Stimulated activated CD8-positive, alpha-beta memory T cell treated with anti-CD3 and anti-CD28 coated beads, Interleukin-7, amount 100 ng/mL, for 4 hours (primary cell): ENCODE measurements around the gene HOXB6.

Source experiments
- DNase-seq, 2 donors: peaks; one replicate each; pipeline ENCODE4 v3.0.0-alpha.2; 2020; ENCODE audit warnings: low read depth in 2 of 2

Gene HOXB6

DNA sequence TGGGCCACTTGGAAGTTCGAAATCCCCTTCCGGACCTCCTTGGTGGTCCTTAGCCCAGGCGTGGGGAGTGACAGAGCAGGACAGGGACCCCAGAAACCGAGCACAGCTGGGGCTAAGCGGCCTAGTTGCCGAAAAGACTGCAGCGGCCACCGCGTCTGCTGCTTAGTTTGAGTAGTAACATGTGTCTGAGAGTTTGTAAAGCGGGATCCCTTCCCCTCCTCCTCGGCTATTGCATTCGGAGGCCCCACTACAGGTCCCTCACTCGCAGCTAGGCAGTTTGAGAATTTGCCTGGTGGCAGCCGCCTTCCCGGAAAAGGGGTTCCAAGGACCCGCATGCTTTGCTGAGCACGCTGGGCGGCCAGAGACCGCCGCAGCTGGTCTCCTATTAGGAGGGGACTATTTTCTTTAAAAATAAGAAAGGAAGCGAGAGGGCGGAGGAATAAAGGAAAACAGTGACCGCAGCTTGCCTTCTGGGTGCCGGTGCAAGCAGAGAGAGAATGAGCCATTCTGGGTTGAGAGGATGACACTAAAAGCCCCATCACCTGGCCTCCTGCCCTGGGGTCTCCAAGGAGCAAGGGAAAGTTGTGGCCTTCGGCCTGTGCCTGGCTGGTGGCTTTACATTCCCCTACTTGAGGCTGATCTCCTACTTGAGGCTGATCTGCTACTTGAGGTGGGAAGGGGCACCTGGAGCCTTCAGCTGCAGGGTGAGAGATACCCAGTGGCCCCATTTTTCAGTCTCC lies 10.1 kb downstream of the HOXB6 start:
- no peak for DNase-seq

DNA sequence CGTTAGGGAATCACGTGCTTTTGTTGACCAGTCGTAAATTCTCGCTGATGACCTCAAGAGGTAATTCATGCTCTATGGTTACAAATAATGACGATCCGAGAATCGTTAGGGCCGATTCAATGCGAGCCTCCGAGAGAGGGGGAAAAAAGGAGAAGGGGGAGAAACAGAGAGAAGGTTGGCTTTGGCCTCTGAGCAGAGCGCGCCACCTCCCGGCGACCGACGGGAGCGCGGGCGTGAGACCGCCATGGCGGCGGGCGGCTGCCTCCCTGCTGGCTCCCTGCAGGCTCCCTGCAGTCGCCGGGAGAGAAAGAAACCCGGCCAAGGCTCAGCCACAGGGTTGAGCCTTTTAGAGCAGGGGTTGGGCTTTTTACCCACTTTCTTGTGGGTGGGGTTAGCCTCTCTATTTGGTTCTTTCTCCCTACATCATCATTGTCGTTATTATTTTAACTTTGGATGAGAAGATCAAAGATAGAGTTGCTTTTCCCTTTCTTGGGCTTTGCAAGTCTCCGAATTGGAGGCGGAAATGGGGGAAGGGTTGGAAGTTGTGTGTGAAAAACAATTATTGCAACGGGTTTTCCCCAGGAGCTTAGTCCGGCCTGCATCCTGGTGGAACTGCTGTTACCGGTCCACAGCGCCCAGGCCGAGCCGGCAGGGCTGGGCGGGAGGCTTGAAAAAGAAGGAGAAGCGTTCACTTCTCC lies 10.8 kb downstream of the HOXB6 start:
- peak; percentile 46 to 64 for DNase-seq

DNA sequence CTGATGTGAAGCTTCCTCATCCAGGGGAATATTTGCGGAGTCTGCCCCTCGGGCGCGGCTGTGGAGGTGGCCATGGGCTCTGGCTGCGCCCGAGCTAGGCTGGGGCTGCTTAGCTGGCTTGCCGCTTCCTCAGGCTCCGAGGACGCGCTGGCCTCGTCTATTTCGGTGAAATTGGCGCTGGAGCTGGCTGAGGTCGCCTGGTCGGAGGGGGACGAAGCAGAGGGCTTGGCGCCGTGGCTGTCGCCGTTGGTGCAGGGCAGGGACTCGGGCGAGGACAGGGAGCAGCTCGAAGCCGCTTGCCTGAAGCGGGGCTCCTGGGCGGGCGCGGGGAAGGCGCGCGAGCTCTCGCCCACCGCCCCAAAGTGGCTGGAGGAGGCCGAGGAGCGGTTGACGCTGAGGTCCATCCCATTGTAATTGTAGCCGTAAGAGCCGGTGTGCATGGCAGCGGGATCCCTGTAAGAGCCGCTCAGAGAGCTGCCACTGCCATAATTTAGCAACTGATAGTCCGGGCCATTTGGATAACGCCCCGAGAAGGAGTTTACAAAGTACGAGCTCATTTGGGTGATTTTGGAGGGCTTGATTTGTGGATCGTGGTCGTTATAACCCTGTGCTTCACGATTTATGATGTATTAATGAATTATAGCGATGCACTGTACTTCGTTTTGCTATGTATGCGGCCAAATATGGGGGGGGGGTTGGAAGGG lies 11.5 kb downstream of the HOXB6 start, which contains the start of gene HOXB5:
Gene HOXB5, minus strand, starts transcription at position 654 of the 704 bp plus-strand sequence. Its CDS starts 97 bp downstream, at position 557.
- DNase-seq, result no peak

DNA sequence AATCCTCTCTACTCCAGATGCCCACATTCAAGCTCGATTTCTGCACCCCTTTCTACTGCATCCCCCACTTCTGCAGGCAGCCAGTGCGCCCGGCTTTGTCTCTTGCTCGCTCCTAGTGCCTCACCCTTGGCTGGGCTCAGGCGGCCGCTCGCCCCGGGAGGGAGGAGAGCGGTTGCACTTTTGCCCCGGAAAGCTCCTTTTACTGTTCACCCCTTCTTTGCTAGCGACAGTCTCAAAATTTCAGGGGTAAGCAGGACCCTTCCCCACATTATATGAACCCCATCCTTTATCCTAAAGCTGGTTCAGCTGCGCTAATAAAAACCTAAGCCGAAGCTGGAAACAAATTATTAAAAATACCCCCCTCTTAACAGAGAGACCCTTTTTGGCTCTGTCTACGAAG lies 12.2 kb downstream of the HOXB6 start:
- DNase-seq, result no peak

DNA sequence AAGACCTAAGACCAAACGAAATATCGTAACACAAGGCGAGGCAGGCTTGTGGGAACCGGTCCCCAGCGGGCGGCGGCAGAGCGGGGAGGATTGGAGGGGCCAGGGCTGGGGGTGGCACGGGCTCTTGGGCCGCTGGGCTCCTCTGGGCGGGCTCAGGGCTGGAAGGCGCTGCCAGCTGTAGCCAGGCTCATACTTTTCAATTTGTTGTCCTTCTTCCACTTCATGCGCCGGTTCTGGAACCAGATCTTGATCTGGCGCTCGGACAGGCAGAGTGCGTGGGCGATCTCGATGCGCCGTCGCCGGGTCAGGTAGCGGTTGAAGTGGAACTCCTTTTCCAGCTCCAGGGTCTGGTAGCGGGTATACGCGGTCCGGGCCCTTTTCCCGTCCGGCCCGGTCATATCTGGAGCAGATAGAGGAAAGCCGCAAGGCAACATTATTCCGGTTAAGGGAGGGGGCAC lies 12.7 kb downstream of the HOXB6 start:
- DNase-seq, result no peak

DNA sequence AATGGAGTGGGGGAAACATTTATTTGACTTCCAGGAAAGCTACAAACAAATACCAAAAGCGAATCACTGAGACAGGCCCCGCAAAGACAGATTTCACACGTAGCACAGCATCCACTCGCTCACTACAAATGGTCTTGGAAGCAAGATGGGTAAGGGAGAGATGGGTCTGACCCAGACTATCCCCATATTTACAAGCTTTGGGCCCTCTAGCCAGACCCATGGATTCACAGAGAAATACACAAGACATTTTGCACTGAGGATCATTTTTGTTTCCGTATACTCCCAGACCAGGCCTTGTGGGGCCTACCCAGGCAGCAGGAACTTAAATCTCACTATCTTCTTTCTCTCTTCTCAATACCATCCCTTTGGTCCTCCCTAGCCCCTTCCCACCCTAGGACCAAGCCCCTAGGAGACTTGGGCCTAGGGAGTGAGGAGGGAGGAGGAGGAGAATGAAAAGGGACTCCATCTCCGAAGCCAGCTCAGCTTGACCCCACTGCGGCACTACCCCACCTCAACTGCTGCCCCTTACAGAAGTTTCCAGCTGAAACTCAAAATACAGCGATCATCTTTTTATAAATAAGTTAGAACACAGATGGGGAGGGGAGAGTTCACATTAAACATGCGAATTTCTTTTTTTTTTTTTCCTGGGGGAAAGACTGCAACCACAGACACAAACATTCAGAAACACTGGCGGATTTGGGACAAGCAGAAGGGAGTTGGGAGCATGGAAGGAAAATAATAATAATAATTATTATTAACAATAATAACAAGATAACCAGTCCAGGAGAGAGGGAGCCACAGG lies 13.3 kb downstream of the HOXB6 start:
- no peak for DNase-seq

DNA sequence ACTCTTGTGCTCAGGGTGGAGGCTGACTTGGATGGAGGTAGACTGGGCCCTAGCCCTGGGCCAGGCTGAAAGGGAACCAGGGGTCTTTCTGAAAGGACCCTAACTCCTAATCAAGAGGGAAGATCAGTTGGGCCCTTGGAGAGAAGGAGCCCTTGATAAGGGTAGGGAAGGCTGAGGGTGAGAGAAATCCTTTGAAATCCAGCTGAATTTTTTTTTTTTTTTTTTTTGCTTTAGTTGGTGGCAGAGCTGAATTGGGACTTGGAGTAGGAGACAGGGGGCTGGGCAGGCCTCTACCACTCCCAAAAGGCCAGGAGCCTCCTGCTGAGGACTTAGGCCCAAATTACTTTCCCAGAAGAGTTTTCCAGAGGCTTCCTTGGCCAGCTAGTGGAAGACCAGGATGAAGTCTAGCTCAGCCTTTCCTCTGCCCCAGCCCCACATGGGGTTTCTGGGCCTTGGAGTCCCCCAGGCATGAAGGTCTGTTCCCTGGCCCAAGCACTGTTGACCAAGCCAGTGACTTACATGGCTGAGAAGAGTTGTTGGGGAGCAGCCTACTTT lies 14.1 kb downstream of the HOXB6 start:
- DNase-seq, result no peak

DNA sequence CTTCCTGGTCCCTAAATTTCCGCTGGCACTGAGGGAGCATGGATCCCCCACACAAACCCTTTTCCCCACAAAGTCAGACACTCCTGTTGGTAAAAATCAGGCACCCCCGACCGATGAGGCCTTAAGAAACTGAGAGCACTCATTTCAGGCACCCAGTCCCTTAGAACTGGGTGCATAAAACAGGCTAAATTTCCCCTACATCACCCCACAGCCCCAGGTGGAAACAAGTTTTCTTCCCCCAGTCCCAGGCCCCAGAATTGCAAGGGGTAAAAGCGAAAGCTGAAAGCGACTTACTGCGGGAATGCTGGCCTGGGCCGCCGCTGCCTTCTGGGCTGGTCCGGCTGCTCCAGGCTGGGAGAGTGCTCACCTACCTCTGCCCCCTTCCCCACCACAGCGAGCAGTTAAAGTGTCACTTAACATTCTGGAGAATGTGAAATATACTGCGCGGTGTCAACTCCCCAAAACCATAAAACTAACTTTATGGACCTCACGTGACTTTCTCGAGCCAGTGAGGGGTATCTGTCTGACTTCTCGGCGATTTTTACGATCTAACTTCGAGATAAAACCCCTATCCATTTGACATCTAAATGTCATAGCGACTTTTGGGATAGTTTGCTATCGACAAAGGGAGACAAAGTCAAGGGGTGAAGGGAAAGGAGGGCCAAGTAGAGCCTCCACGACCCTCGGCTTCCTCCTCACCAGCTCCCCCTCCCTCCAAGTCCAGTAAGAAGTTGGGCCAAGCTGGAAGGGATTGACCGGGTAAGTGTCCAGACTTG lies 14.8 kb downstream of the HOXB6 start, which contains the start of gene HOXB3:
Gene HOXB3, minus strand, starts transcription at position 411 of the 776 bp plus-strand sequence. CDS start 37,767 bp downstream, outside the sequence.
- no peak for DNase-seq

DNA sequence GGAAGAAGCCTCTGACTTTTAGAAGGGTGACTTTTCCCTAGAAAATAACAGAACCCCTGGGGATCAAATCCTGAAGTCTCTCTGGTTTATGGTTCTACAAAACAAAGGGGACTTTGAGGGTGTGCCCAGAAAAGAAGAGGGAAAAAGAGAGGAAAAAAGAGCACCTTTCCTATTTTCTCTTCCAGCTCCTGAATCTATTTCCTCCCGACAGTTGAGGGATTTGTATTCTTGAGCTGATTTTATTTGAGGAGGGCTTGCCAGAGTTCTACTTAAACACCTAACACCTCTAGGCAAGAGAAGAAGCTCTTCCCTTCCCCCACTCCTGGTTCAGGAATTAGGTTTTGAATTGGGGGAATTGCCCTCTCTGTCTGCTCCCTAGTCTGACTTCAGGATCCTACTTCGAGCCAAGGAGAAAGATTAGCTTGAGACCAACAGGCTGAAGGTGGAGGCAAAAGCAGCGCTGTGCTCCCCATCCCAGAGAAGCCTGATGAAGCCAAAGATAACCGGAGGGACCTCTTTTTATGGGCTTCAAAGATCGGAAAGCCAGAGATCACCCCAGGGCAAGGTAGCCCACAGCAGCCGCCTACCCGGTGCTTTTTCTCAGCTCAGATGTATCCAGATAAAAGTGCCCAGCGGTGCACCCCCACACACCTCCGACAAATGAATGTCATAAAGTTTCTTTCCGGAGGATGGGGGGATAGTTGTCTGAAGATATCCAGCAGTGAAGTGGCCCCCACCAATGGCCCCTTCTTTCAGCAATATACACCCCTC lies 15.5 kb downstream of the HOXB6 start:
- DNase-seq, result no peak

DNA sequence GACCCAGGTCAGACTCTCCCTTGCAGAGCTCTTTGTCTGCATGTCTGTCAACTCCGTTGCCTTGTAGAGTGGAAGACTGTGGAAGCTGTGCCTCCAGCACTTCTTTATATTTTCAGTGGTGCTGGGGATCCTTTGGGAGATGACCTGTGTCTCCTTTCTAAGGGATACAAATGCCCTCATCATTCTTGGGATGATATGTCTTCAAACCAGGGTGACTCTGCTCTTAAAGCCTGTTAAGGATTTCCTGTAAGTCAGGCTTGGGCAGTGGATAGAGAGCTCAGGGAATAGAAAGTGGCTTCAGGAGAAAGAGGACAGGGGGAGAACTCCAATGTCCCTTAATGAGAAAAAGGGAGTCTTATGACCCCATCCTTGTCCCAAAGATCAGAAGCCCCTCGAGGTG lies 16.3 kb downstream of the HOXB6 start:
- DNase-seq, result no peak

DNA sequence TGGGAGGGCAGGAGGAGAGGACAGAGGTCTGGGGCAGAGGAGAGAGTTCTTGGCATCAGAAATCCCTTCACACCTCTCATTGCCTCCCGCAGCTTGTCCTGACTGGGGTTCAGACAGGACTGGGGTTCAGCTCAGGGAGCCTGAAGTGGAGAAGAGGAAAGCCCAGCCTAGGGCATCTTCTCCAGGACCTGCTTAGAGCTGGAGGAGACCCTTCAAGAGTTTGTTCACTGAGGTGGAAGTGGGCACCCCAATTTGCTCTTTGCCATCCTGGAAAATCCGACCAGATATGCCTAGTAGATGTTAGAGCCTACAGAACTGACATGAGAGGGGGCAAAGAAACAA lies 16.7 kb downstream of the HOXB6 start:
- DNase-seq, result no peak

DNA sequence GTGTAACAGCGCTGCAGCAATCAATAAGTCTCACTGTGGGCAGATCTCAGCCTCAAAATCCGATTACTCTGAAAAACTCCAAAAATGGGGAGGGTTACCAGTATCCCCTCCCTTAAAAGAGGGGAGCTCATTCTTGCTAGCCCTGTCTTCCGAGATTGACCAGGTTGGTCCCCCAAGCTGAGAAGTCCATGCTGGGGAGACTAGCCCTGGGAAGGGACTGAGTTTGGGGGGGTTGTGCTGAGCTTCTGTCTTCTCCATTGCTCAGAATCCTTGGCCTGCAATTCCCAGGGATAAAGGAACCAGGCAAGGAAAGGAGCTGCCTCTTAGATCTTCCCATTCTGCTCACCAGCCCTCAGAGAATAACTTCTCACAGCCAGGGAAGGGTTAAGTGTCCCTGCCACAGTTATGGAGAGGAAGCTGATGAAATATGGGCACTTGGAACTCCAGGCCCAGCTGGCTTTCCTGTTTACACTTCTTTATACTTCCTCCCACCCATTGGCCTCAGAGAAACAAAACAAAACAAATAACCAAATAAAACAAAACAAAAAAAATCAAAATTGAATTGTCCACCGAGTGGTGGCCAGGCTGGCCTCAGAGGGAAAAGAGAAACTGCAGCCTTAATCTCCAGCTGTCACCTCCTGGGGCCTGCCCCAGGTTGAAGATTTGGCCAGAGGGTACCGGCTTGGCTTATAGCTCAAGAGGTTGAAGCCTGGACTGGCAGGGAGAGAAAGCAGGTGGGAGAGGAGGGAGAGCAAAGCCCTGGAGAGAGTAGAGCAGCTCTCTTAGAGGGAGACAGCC lies 17.3 kb downstream of the HOXB6 start:
- DNase-seq, result no peak

DNA sequence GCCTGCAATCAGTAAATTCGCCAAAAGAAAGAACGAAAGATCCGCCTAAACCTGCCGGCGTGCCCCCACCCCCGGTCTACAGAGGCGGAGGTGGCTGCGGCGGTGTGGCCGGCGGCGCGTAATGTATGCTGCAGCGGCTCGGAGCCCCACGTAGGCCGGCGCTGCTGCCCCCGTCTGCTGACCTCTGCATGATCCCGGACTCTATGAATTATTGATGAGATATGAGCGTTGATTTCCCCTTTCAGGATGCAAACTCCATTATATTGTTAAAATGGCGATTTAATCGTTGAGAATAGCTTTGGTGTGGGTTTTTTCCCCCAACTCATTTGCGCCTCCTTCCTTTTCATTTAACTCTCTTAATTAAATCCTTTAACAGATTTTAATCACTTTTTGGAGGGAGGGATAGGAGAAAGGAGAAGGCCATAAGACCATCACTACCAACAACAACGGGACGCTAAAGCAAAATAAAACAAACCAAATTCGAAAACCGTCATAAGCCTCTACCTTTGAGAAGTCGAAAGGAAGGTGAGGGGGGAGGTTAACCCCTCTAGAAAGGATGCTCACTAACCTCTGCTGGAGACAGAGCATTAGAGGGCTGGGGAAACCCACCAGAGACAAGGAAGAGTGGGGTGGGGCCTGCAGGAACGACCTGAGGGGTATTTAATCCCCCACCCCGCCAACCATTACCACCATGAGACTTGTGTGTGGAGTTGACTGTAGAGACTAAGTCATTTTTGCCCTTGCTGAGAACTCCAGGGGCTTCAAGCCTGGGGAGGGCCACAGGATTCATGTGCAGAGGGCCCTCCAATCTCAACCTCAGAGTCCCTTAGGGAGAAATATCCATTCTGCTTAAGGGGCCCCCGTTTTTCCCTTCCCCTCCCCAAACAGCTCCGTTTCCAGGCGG lies 18.2 kb downstream of the HOXB6 start:
- no peak for DNase-seq

DNA sequence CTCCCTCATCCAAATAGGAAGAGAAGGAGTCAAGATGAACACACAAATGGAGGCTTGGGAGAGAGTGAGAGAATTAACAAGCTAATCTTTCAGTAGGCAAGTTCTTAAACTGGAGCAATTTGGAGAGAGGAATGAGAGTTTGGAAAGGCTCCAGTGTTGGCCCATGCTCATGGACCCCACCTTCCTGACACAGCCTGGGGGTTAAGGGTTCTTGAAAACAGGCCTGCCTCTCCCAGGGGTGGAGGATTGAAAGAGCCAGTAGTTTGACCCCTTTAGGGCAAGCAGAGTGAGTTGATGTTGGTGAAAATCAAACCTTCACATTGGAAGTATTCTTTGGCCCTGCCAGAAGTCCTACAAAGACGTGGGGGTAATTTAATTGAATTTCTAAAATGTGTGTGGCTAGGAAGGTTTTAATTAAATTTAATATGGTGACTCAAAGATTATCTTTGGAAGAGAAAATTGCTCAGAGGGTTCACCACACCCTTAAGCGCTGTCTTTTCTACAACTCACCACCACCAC lies 20.5 kb downstream of the HOXB6 start:
- DNase-seq, result no peak

DNA sequence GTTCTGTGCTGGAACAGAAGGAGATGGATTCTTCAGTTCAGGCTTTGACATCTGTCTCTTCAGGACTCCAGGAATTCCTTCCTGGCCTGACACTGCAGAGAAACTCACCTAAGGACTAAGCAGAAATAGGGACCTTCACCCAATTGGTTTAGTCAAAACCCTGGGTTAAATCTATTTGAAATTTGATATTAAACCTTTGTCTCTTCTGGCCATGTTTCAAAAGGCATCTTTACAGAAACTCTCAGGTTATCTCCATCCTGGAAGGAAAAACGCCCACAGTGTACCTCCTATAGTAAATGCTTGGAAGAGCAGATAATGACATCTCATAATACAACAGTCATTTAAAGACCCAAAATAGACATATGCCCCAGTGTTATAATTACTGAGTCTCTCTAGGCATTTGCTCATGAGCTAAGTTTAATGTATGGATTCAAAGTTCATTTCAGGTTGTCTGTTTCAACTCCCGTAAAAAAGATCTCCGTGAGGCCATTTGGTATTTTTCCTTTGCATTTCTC lies 21.0 kb downstream of the HOXB6 start:
- DNase-seq, result no peak

DNA sequence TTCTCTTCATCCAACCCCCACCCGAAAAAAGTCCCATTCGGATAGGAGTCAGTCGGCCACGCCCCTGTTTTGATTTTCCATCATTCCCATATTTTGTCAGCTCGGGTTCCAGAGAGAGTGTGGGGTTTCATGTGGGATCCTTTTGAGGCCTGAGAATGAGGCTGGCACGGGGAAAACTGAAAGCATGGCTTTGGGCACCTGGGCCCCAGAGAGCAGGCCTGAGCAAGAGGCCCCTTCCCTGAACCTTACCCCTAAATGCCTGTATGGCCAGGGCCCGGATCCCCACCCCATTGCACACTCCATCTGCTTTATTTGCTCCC lies 22.1 kb downstream of the HOXB6 start:
- no peak for DNase-seq

DNA sequence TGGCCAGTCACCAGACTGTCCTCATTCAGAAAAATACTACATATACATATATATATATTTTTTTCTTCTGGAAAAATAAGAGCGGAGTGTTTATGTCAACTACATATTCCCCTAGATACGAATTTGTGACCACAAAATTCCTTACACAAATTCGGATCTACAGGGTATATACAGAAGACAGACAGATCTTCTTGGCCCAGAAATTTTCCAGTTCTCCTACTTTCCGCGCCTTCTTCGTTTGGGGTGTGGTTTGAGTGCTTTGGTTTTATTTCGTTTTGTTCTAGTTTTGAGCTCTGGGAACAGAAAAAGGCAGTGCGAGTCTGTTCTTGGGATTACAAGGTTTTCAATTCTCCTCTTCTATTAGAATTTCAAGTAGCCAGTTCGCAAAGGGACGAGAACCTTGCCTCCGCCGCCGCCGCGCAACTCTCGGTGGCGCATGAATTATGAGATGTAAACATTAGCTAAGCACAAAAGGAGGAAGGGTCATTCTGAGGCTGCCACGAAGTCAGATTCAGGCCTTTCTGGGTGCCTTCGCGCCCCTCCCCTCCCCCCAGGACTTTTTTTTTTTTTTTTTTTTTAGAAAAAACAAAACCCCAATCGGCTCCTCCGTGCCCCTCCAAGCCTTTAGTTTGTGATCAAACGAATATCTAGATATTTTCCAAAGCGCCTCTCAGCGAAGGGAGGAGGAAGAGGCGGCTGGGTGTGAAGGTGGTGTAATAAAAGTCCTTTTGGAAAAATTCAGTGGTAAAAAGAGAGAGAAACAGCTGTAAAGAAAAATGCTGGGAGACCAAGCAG lies 24.8 kb downstream of the HOXB6 start:
- no peak for DNase-seq
